AG10803 (cell line): ENCODE data around the gene PUS7L.

Experiments
- DNase-seq: peaks from one replicate; pipeline ENCODE4 v3.0.0; 2010; ENCODE audit warnings: low read depth
- H3K4me3 ChIP-seq: 2 replicates; pipeline ENCODE4 v1.5.1; 2011; ENCODE audit warnings: mild to moderate bottlenecking, low read length, control low read depth
- CTCF ChIP-seq: conservative IDR thresholded peaks from 2 replicates; pipeline ENCODE4 v1.5.1; 2011; ENCODE audit warnings: mild to moderate bottlenecking, low read length, control low read depth, inconsistent platforms

The PUS7L gene

GRCh38 chr12:43797561-43798217 lies 39.1 kb upstream of the PUS7L start:
- TF ChIP-seq CTCF, result no peak
- no peak overlapping the region for H3K4me3 ChIP-seq
- DNase-seq, result no peak

GRCh38 chr12:43795716-43796280 lies 37.2 kb upstream of the PUS7L start:
- TF ChIP-seq CTCF, result no peak
- H3K4me3 ChIP-seq, result no peak overlapping the region
- DNase-seq, result no peak

DNA sequence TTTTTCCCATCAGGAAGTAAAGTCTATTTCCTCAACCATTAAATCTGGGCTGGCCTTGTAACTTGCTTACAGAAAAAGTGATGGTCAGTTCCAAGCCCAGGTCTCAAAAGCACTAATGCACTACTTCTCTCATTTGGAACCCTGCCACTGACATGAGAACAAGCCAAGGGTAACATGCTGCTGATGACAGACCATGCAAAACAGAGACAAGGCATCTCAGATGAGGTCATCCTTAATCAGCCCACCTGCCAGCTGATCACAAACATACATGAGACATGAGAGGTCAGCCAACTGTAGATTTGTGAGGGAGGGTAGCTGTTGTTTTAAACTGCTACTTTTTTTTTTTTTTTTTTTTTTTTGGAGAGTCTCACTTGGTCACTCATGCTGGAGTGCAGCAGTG lies 31.4 kb upstream of the PUS7L start:
- DNase-seq, result peak; percentile 29
- no peak for TF ChIP-seq CTCF
- H3K4me3 ChIP-seq, result no peak overlapping the region

GRCh38 chr12:43786899-43787693 lies 28.5 kb upstream of the PUS7L start:
- DNase-seq, result peak; percentile 20
- TF ChIP-seq CTCF, result no peak
- no peak overlapping the region for H3K4me3 ChIP-seq

GRCh38 chr12:43776498-43776897 lies 17.9 kb upstream of the PUS7L start:
- DNase-seq, result peak; percentile 26

GRCh38 chr12:43766291-43766690 lies 7.7 kb upstream of the PUS7L start:
- DNase-seq, result peak; percentile 6
- H3K4me3 ChIP-seq, result no peak overlapping the region
- no peak for TF ChIP-seq CTCF

More at GRCh38 chr12:43776498-43776897, 17.9 kb upstream of the PUS7L start:
- peak; percentile 43 for TF ChIP-seq CTCF
- H3K4me3 ChIP-seq, result no peak overlapping the region

GRCh38 chr12:43764528-43764927 lies 5.9 kb upstream of the PUS7L start:
- H3K4me3 ChIP-seq, result no peak overlapping the region
- DNase-seq, result no peak
- TF ChIP-seq CTCF, result no peak
